SU-DHL-6 (cell line): Measurements from ENCODE around the gene SBSN.

Experiments
- H2AFZ ChIP-seq: fragments of 200-600 bp; sonication (generic); 2 replicates; pipeline ENCODE4 v1.6.1; 2014; ENCODE audit warnings: low read depth, mild to moderate bottlenecking, moderate library complexity, mixed read lengths, antibody characterized with exemption, low read length; ENCODE audit not compliant: severe bottlenecking
- H3F3A ChIP-seq: fragments of 200-600 bp; shearing (Covaris generic); 2 replicates; pipeline ENCODE4 v1.6.0; 2016; ENCODE audit warnings: antibody characterized with exemption, mild to moderate bottlenecking; ENCODE audit not compliant: insufficient read depth
- H3K27ac ChIP-seq: fragments of 200-600 bp; sonication (generic); 2 replicates; pipeline ENCODE4 v1.5.1; 2016; ENCODE audit warnings: low read depth, mild to moderate bottlenecking, low read length, moderate library complexity, mixed read lengths
- H3K27me3 ChIP-seq: fragments of 200-600 bp; sonication (generic), shearing (Covaris generic); 2 replicates; pipeline ENCODE4 v1.6.0; 2014; ENCODE audit warnings: mild to moderate bottlenecking, low read length
- H3K36me3 ChIP-seq: fragments of 200-600 bp; sonication (generic); 2 replicates; pipeline ENCODE4 v1.6.1; 2014; ENCODE audit warnings: mild to moderate bottlenecking, low read length, mixed read lengths
- H3K4me2 ChIP-seq: fragments of 300-600, 200-600 bp; shearing (Covaris generic), sonication (generic); 2 replicates; pipeline ENCODE4 v1.6.0; 2014; ENCODE audit warnings: low read length, low read depth, mild to moderate bottlenecking; ENCODE audit not compliant: poor library complexity, severe bottlenecking
- H3K4me3 ChIP-seq: fragments of 200-600 bp; sonication (generic); 2 replicates; pipeline ENCODE4 v1.5.1; 2014; ENCODE audit warnings: antibody characterized with exemption, low read length, mild to moderate bottlenecking, mixed read lengths; ENCODE audit not compliant: insufficient read depth, poor library complexity, severe bottlenecking
- H3K79me2 ChIP-seq: fragments of 200-600 bp; sonication (generic); 2 replicates; pipeline ENCODE4 v1.6.1; 2014; ENCODE audit warnings: mild to moderate bottlenecking, low read length, moderate library complexity; ENCODE audit not compliant: insufficient read depth
- H3K9ac ChIP-seq: fragments of 200-600 bp; sonication (generic); 2 replicates; pipeline ENCODE4 v1.7.0; 2014; ENCODE audit warnings: mild to moderate bottlenecking, low read length
- H3K9me2 ChIP-seq: fragments of 200-600 bp; sonication (generic); replicated peaks from 2 replicates; pipeline ENCODE4 v1.6.1; 2014; ENCODE audit warnings: low read length; ENCODE audit not compliant: insufficient read depth
- H3K9me3 ChIP-seq: fragments of 200-600 bp; sonication (generic); 2 replicates; pipeline ENCODE4 v1.6.1; 2014; ENCODE audit warnings: low read length, mixed read lengths; ENCODE audit not compliant: insufficient read depth
- H4K20me1 ChIP-seq: fragments of 200-600 bp; sonication (generic); 2 replicates; pipeline ENCODE4 v1.6.1; 2014; ENCODE audit warnings: low read depth, mild to moderate bottlenecking, antibody characterized with exemption, low read length, moderate library complexity, mixed read lengths
- CTCF ChIP-seq: fragments of 200-600 bp; sonication (generic); IDR thresholded peaks from one replicate; pipeline ENCODE4 v1.5.1; 2017; ENCODE audit warnings: antibody characterized with exemption, mild to moderate bottlenecking, low read length, moderate library complexity; ENCODE audit not compliant: insufficient read depth, poor library complexity, severe bottlenecking
- EZH2phosphoT487 ChIP-seq: fragments of 200-600 bp; sonication (generic), shearing (Covaris generic); conservative IDR thresholded peaks from 2 replicates; pipeline ENCODE4 v1.6.1; 2018; ENCODE audit warnings: mild to moderate bottlenecking, antibody characterized with exemption, low read length, moderate library complexity, mixed read lengths

The SBSN gene

DNA sequence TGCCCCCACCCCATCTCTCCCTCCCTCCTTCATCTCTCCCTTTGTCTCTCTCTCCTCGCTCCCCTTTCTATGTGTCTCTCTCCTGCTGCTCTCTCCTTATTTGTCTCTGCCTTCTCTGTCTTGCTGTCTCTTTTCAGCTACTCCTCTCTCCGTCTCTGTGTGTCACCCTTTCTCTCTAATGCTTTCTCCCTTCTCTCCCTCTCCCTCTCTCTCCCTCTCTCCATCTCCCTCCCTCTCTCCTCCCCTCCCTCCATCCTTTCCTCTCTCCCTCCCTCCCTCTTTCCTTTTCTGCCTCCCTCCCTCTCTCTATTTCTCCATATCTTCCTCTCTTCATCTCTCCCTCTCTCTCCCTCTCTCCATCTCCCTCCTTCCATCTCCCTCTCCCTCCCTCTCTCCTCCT, 34.7 kb upstream of the SBSN start:
- Histone ChIP-seq H3K9ac (no peak overlapping the region), H3K36me3 (no peaks in the 10 kb centered on the region), H2AFZ (no peak overlapping the region), H3K79me2 (no peaks in the 10 kb centered on the region), H3K27me3 (no peaks in the 10 kb centered on the region), H3K4me2 (no peak overlapping the region), H3K27ac (no peak overlapping the region), H3K9me2 (no peaks in the 10 kb centered on the region), H3K9me3 (no peaks in the 10 kb centered on the region), H3F3A (no peaks in the 10 kb centered on the region), H3K4me3 (no peak overlapping the region), H4K20me1 (no peaks in the 10 kb centered on the region)
- TF ChIP-seq CTCF, result no peak
- no peak for TF ChIP-seq EZH2phosphoT487

DNA sequence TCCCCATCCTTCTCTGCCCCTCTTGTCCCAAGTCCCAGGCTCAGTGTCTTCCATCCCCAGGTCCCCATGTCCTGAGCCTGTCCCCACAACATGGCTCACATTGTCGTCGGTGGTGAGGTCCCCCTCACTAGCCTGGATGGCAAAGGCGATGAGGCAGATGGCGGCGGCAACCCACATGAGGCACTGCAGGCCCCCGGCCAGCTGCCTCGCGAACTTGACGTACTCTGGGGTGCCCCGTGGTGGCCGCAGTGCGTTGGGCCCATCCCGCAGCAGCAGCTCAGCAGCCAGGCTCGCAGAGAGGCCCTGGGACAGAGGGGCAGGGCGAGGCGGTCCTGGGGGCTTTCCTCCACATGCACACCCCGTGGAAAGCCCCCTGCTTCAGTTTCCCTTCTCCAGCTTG, 34.2 kb upstream of the SBSN start:
- no peaks in the 10 kb centered on the region for H3K36me3 ChIP-seq
- no peaks in the 10 kb centered on the region for H4K20me1 ChIP-seq
- no peak overlapping the region for H3K4me3 ChIP-seq
- H3K27me3 ChIP-seq, result no peaks in the 10 kb centered on the region
- no peaks in the 10 kb centered on the region for H3K79me2 ChIP-seq
- H3K9me3 ChIP-seq, result no peaks in the 10 kb centered on the region
- no peak overlapping the region for H2AFZ ChIP-seq
- no peaks in the 10 kb centered on the region for H3K9me2 ChIP-seq
- no peak overlapping the region for H3K27ac ChIP-seq
- no peak overlapping the region for H3K4me2 ChIP-seq
- no peak overlapping the region for H3K9ac ChIP-seq
- H3F3A ChIP-seq, result no peaks in the 10 kb centered on the region
- TF ChIP-seq EZH2phosphoT487 (no peak), CTCF (no peak)

DNA sequence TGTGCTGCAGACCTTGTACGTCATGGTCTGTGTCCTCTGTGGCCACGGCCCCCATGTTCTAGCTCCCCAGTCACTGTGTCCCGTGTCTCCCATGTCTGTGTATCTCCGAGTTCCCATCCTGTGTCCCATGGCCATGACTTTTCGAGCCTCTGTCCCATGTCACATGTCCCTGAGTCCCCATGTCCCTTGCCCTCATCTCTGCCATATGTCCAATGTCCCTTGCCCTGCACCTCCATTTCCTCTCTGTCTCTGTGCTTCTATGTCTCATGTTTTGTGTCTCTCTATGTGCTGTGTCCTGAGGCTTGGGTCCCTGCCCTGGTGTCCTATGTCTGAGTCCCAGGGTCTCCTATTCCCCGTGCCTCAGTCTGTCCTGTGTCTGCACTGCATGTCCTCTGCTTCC, 33.3 kb upstream of the SBSN start:
- Histone ChIP-seq H3K4me3 (no peak overlapping the region), H3K36me3 (no peaks in the 10 kb centered on the region), H3K27me3 (no peaks in the 10 kb centered on the region), H3K9me3 (no peaks in the 10 kb centered on the region), H3K4me2 (no peak overlapping the region), H2AFZ (no peak overlapping the region), H3K27ac (no peak overlapping the region), H3K9ac (no peak overlapping the region), H3K79me2 (no peaks in the 10 kb centered on the region), H3K9me2 (no peaks in the 10 kb centered on the region), H4K20me1 (no peaks in the 10 kb centered on the region), H3F3A (no peaks in the 10 kb centered on the region)
- TF ChIP-seq CTCF, result no peak

DNA sequence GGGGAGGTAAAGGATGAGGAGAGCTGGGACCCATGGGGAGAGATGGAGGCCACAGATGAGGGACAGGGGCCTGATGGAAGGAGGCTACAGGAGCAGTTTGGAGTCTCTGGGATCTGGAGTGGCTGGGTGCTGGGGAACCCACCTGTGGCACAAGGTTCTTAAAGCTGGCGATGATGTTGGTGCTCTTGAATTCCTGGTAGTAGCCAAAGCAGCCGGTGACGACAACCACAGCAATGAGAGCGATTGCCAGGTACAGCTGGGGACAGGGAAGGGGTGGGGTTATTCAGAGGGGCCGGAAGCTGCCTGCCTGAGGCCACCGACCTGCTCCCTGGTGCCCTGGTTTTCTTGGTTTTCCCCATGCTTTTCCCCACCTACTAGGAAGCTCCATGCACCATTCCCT, 32.6 kb upstream of the SBSN start:
- no peak overlapping the region for H3K4me3 ChIP-seq
- no peak overlapping the region for H3K9ac ChIP-seq
- TF ChIP-seq CTCF, result no peak
- H3K27me3 ChIP-seq, result no peaks in the 10 kb centered on the region
- no peaks in the 10 kb centered on the region for H3K9me3 ChIP-seq
- no peaks in the 10 kb centered on the region for H3K79me2 ChIP-seq
- H3F3A ChIP-seq, result no peaks in the 10 kb centered on the region
- H2AFZ ChIP-seq, result no peak overlapping the region
- no peaks in the 10 kb centered on the region for H3K36me3 ChIP-seq
- H3K9me2 ChIP-seq, result no peaks in the 10 kb centered on the region
- H3K27ac ChIP-seq, result no peak overlapping the region
- H4K20me1 ChIP-seq, result no peaks in the 10 kb centered on the region
- no peak overlapping the region for H3K4me2 ChIP-seq
